Airway epithelial cell (primary cell): ENCODE measurements around the gene MFAP4. TPM values are rescaled to one million over a fixed set of nuclear protein-coding genes. Genes with fewer than 3 reads are reported as not detected.

Source experiments
- total RNA-seq: library from RNA; depleted of rRNA; stranded (reverse); fragments of >200 nt; gene quantifications from 2 replicates; pipeline ENCODE4 v1.2.3, GENCODE V29; 2015

MFAP4 gene, protein sequence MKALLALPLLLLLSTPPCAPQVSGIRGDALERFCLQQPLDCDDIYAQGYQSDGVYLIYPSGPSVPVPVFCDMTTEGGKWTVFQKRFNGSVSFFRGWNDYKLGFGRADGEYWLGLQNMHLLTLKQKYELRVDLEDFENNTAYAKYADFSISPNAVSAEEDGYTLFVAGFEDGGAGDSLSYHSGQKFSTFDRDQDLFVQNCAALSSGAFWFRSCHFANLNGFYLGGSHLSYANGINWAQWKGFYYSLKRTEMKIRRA
- total RNA-seq: not detected in 2 replicates

DNA sequence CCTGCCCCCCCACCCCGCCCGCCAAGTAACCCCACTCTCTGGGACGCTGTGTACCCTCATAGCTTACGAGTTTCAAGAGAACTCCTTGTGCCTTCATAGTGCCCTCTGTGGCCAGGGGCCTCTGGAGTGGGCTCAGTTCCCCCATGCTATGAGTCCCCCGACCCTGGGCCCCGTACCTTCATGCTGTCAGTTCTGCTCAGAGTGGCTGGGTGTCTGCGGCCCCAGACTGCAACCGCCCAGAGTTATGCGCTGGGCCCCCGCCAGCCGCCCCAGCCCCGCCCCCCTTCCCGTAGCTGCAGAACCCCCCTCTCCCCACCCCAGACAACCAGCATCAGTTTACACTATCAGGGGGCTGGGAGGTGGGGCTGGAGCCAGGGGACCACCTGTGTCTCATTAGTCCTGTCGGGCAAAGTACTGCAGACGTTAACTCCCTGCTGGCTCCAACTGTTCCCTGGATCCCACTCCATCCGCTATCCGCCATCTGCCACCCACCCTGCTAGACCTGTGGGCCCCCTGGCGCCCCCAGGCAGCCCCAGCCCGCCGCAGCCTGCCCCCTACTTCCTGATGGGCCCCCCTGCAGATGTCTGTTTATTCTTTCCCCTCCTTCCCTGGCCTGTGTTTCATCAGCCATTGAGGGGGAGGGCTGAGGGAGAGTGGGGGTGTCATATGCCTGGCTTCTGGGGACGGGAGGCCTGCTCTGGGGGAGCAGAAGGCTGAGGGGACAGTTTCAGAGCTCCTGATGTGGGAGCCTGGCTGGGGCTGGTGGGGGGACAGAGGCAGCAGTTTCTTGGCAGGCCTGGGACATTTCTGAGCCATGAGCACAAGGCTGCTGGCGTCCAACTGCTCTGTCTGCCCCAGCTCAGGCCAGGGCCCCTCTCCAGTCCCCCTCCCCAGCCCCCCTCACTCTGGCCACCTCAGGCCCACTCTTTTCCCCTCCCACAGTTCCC lies at the start of gene MFAP4:
Gene MFAP4, minus strand, starts transcription at position 217 of the 947 bp plus-strand sequence. Its CDS starts 35 bp downstream, at position 182.

GRCh38 chr17:19410875-19411620 lies 24.1 kb upstream of the MFAP4 start, which contains the start of gene RNF112:
TSS of gene RNF112 (plus strand) at chr17:19411232. CDS start at chr17:19411409, 177 bp downstream.

DNA sequence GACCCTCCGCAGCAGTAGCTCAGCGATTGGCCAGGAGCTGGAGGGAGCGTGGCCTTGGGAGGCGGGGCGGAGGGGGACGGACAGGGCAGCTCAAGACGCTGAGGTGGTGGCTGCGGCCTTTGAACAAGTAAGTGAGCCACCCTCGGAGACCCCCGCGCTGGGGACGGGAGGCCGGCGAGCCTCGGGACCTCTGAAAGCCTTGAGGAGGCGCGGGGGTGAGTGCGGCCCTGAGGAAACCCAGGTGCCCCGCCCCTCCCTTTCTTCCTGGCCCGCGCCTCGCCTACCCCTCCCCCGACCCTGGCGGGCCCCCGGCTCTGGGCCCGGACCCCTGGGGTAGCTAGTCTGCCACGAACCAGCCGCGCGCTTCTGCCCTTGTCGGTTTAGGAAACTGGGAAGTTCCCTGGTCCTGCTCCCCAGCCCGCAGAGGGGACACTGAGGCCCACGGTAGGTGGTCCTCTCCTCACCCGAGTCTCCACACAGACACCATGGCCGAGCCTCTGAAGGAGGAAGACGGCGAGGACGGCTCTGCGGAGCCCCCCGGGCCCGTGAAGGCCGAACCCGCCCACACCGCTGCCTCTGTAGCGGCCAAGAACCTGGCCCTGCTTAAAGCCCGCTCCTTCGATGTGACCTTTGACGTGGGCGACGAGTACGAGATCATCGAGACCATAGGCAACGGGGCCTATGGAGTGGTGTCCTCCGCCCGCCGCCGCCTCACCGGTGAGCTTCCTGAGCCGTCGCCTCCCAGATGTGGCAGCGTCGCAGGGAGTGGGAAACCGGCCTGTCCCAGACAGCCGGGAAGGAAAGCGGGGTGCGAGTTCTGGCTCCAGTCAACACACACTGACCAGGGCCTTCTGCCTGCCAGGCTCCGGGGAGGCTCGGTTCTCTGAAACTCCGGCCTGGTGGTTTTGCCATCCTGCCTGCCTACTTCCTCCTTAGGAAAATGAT lies 8.3 kb downstream of the MFAP4 start, which contains the start of gene MAPK7:
Gene MAPK7, plus strand, starts transcription at position 83 of the 945 bp plus-strand sequence. Its CDS starts 403 bp downstream, at position 486.

DNA sequence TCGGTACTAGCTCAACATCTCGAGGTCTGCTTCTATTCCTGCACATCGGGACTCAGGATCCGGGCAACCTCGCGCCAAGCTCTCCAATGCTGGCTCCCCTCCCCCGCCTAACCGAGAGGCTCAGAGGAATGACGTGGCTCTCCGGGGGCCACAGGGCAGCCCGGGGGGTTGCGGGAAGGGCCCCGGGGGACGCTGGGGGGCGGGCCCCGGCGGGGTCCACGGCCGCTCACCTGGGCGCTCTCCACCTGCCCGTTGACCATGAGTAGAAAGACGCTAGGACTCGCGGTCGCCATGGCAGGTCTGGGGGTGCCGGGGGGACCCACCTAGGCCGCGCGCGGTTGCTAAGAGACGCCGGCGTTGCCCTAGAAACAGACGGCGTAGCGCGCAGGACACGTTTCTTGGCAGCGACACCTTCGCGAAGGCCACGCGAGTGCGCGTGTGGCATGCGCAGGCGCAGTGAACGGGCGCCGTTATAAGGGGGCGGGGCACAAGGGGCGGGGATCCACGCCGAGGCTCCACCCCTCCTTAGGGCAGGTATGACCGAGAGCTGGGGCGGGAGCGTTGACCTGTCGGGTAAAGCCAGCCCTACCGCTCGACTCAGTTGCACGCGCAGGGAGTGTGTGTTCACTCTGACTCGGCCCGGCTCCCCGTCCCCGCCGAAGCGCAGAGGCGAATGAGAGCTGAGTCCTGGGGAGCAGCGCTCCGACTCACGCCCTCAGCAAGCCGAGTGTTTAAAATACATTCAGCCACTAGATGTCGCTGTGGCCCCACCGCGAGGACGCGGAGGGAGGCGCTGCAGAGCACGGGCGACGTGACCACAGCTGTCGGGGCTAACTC lies 24.5 kb downstream of the MFAP4 start, which contains the start of gene B9D1:
Gene B9D1, minus strand, starts transcription at position 447 of the 837 bp plus-strand sequence. Its CDS starts 154 bp downstream, at position 293.

Other genes starting within 250 kb of the MFAP4 start
- gene EPN2, start 149.8 kb downstream of the MFAP4 start, total RNA-seq: 24.1 and 29.3 TPM in 2 replicates
- gene B9D1, start 24.5 kb downstream of the MFAP4 start, total RNA-seq: 23.0 and 27.6 TPM in 2 replicates
- 14.0 and 17.3 TPM in 2 replicates for gene MAPK7, start 8.7 kb downstream of the MFAP4 start, total RNA-seq
- not detected in 2 replicates for gene RNF112, start 24.0 kb upstream of the MFAP4 start, total RNA-seq
- 0.99 and 2.9 TPM in 2 replicates for gene SLC47A1, start 146.7 kb upstream of the MFAP4 start, total RNA-seq